ENCODE results near the gene KAT2A.

Gene KAT2A

DNA sequence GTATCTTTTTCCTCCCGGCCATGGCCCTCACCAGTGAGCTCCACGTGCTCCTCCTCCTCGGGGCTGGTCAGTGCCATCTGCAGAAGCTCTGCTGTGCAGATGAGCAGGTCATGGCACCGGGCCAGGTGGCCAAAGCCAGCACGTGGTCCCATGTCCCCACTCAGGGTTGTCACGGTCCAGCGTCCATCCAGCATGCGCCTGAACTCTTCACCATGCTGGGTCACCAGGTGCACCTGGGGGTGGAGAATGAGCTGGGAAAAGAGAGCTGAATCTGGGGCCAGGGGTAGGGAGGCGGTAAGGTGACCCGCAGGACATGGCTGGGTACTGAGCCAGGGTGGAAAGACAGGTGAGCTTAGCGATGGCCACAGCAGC is 9.9 kb downstream of the KAT2A start:
- H3K27ac Mint-ChIP-seq, result peak overlapping the region; percentile 59
- H3K27me3 Mint-ChIP-seq, result no peaks in the 10 kb centered on the region
- H3K9me3 Mint-ChIP-seq, result no peaks in the 10 kb centered on the region
- peaks cover 3% of the 10 kb centered on the region for H3K36me3 Mint-ChIP-seq
- H3K4me1 Mint-ChIP-seq, result peaks cover 54% of the 10 kb centered on the region
- peak overlapping the region; percentile 11 for H3K4me3 Mint-ChIP-seq

- no peaks in the 10 kb centered on the region for H3K9me3 Mint-ChIP-seq
- peaks cover 1% of the 10 kb centered on the region for H3K36me3 Mint-ChIP-seq
- peak overlapping the region; percentile 42 for H3K4me3 Mint-ChIP-seq
Observed at GRCh38 chr17:42110301-42111264, 10.6 kb downstream of the KAT2A start.

DNA sequence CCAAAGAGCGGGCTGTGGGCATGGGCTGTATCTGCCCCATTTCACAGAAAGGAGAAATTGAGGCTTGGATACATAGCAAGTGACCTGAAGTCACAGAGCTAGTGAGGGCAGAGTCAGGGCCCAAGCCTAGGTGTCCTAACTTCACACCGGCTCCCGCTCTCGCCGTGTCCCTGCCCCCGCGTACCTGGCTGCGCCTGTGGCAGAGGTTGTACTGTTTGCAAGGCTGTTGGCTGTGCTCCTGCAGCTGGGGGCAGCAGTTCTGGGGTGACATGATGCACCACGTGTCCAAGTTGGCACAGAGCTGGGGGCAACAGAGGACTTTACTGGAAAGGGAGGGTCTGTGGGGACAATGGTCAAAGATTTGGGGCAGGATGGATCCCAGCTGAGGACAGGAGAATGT is 12.1 kb downstream of the KAT2A start:
- no peak overlapping the region for H3K4me3 Mint-ChIP-seq

More at GRCh38 chr17:42110301-42111264, 10.6 kb downstream of the KAT2A start:
- Mint-ChIP-seq H3K27ac (peak overlapping the region; percentile 60), H3K4me1 (peaks cover 48% of the 10 kb centered on the region), H3K27me3 (no peaks in the 10 kb centered on the region)

DNA sequence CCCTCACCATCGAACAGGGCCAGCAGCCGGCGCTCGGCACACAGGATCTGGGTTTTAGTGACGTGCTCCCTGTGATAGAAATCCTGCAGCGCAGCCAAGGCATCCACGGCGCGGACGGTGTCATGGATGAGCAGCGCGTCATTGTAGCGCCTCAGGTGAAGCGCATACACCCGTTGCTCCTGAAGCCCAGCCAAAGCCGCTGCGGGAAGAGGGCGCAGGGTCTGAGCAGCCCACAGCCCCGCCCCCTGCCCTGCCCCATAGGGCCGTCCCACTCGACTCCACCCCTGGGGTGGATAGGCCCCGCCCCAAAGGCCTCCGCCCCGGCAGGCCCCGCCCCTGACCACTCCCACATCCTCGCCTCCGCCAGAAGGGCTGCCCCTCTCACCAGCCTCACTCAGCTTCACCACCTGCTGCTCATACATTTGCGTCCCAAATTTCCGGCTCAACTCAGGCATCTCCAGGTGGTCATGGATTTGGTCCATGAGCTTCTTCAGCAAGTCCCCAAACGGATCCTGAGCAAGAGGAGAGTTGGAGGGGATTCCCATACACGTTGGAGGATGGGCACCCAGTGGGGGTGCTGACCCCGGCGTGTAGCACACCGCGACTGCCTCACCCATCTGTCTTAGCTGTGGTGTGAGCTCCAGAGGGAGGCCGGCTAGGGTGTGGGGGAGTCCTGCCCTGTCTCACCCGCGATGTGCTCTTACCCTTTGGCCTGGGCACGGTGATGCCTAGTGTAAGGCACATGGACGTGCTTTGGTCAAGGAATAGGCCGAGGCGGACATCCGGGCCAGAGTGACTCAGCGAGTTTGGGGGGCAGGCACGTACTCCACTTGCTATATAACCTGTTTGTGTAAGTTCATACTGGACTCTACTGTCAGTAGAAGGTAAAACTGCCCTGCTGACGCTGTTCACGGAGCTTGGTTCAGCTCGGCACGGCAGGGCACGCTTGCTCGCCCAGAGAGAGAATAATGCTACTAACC is 13.3 kb downstream of the KAT2A start:
- H3K4me3 Mint-ChIP-seq, result peak overlapping the region; percentile 44
- peak overlapping the region; percentile 41 for H3K27ac Mint-ChIP-seq
- H3K36me3 Mint-ChIP-seq, result peaks cover 2% of the 10 kb centered on the region
- peaks cover 41% of the 10 kb centered on the region for H3K4me1 Mint-ChIP-seq
- H3K27me3 Mint-ChIP-seq, result no peaks in the 10 kb centered on the region
- no peaks in the 10 kb centered on the region for H3K9me3 Mint-ChIP-seq

More for the DNA sequence above, 12.1 kb downstream of the KAT2A start:
- Mint-ChIP-seq H3K4me1 (peaks cover 42% of the 10 kb centered on the region), H3K27ac (no peak overlapping the region), H3K36me3 (peaks cover 2% of the 10 kb centered on the region), H3K9me3 (no peaks in the 10 kb centered on the region), H3K27me3 (no peaks in the 10 kb centered on the region)

GRCh38 chr17:42107124-42107523 is 14.0 kb downstream of the KAT2A start:
- Mint-ChIP-seq H3K27ac (no peak overlapping the region), H3K36me3 (peaks cover 5% of the 10 kb centered on the region), H3K27me3 (no peaks in the 10 kb centered on the region), H3K4me3 (peak overlapping the region; percentile 42), H3K9me3 (no peaks in the 10 kb centered on the region), H3K4me1 (peaks cover 34% of the 10 kb centered on the region)

GRCh38 chr17:42106009-42106408 is 15.2 kb downstream of the KAT2A start:
- Mint-ChIP-seq H3K27ac (no peak overlapping the region), H3K9me3 (no peaks in the 10 kb centered on the region), H3K27me3 (no peaks in the 10 kb centered on the region), H3K4me3 (no peak overlapping the region), H3K4me1 (peaks cover 24% of the 10 kb centered on the region), H3K36me3 (peaks cover 5% of the 10 kb centered on the region)

- Mint-ChIP-seq H3K9me3 (no peaks in the 10 kb centered on the region), H3K27ac (no peak overlapping the region), H3K36me3 (peaks cover 5% of the 10 kb centered on the region), H3K4me3 (no peak overlapping the region), H3K4me1 (peaks cover 14% of the 10 kb centered on the region), H3K27me3 (no peaks in the 10 kb centered on the region)
Observed at GRCh38 chr17:42104264-42104663, 16.9 kb downstream of the KAT2A start.

- Mint-ChIP-seq H3K36me3 (peaks cover 5% of the 10 kb centered on the region), H3K4me1 (peaks cover 6% of the 10 kb centered on the region), H3K4me3 (no peak overlapping the region), H3K9me3 (no peaks in the 10 kb centered on the region), H3K27me3 (no peaks in the 10 kb centered on the region), H3K27ac (no peak overlapping the region)
Observed at GRCh38 chr17:42103221-42103954, 17.8 kb downstream of the KAT2A start.

GRCh38 chr17:42101513-42102292 is 19.5 kb downstream of the KAT2A start:
- H3K9me3 Mint-ChIP-seq, result no peaks in the 10 kb centered on the region
- H3K27me3 Mint-ChIP-seq, result peaks cover 3% of the 10 kb centered on the region
- no peak overlapping the region for H3K4me3 Mint-ChIP-seq
- H3K4me1 Mint-ChIP-seq, result peaks cover 8% of the 10 kb centered on the region
- H3K36me3 Mint-ChIP-seq, result peaks cover 5% of the 10 kb centered on the region
- no peak overlapping the region for H3K27ac Mint-ChIP-seq

DNA sequence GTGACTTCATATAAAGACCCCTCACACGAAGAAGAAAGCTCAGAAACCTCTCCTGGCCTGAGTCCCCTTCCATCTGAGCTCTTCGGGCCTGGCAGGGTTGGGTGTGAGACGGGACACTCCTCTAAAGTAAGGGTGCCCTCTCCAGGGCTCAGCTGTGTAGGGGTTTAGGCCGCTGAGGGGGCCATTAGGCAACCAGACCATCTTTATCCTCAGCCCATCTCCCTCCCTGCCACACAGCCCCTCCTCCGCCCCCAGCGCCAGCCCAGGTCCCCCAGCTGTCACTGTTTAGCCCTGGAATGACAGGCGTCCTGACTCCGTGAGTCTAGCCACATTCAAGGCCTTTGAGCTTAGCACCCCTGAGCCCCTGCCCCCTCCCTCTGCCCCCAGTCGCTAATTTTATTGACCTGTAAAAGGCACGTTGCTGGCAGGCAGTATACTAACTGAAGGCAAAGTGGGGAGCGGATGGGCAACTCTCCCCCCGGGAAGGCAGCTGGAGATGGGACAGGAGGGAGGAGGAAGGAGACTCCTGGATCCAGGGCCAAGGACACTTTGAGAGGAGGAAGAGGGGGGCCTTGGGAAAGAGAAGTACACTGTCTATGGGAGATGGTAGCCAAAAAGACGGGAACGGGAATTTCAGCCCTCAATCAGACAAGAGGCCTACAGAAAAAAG is 22.3 kb downstream of the KAT2A start:
- peaks cover 3% of the 10 kb centered on the region for H3K36me3 Mint-ChIP-seq
- H3K4me1 Mint-ChIP-seq, result peaks cover 8% of the 10 kb centered on the region
- H3K27me3 Mint-ChIP-seq, result peaks cover 7% of the 10 kb centered on the region
- no peaks in the 10 kb centered on the region for H3K9me3 Mint-ChIP-seq
- peak overlapping the region; percentile 39 for H3K4me3 Mint-ChIP-seq
- H3K27ac Mint-ChIP-seq, result no peak overlapping the region

DNA sequence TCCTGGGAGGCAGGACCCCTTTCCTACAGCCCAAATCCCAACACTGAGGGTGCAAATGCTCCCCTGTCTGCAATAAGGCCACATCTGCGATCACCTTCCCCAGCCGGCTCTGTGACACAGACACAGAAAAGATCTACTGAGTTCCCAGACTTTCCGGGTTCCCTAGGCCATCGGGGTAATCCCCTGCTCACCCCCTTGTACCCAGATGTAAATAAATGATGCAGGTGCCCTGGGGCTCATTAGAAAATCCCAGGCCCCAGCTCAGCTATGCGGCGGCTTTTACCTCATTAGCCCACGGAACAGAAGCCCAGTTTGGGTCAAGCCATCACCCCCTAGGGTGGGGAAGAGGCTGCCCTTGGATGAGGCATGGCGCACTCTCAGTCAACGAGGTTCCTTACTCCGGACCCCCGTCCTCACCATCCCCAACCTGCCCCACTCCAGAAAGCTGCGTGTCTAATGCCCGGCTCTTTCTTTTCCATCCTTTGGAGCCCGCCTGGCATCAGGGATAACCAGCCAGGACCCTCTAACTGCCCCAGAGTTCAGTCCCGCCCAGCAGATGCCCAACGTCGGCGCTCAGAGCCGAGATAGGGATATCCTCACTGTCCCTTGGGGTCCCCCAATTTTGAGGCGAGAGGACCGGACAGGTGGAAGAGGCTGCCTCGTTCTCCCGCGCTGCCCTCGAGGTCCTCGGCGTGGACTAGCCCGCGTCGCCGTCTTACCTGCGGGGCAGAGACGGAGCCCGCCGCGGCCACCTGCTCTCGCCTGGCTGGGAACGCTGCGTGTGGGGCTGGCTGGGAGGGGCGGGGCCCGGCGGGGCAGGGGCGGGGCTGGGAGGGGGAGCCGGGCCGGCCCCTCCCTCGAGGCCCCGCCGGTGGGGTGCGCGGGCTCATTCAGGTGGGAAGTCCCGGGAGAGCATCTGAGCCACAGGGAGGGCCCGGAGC is 23.2 kb downstream of the KAT2A start, which contains the start of gene ZNF385C:
ZNF385C (minus strand) TSS at position 783 of the 941 bp plus-strand sequence. CDS start 35,417 bp downstream, outside the sequence.
- H3K9me3 Mint-ChIP-seq, result no peaks in the 10 kb centered on the region
- H3K27me3 Mint-ChIP-seq, result peaks cover 7% of the 10 kb centered on the region
- H3K36me3 Mint-ChIP-seq, result peaks cover 3% of the 10 kb centered on the region
- H3K4me3 Mint-ChIP-seq, result peak within 1 kb of the TSS; percentile 73
- no peak within 1 kb of the TSS for H3K27ac Mint-ChIP-seq
- peaks cover 8% of the 10 kb centered on the region for H3K4me1 Mint-ChIP-seq

DNA sequence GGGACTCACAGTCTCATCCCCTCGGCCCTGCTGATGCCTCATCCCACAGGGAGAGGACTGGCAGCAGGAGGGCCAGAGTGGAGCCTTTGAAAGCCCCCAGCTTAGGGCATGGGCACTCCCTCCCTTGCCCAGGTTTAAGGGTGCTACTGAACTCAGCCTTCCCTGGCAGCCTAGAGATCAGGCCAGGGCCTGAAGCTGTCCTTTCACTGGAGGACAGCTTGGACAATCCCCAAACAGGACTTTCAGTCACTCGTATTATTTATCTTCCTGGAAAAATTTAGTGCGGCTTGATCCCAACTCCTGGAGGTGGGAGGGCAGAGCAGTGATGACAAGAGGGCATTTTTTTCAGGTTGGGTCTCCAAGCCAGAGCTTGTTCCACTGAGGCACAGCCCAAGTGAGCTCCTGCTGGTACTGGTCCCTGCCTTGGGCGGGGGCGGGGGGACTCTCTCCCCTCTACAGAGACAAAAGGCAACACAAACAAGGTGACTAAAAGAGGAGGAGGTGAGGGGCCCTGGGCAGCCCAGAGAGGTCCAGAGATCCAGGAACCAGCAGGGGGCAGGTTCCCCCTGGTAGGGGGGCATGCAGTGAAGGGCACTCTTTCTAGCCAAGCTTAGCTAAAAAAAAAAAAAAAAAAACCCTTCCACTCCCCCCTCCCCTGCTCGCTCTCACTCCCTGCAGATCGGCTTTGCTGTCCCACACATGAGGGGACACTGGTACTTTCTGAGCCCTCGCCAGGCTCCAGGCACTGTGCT is 24.6 kb downstream of the KAT2A start:
- H3K4me3 Mint-ChIP-seq, result no peak overlapping the region
- H3K27ac Mint-ChIP-seq, result no peak overlapping the region
- peaks cover 8% of the 10 kb centered on the region for H3K4me1 Mint-ChIP-seq
- H3K36me3 Mint-ChIP-seq, result no peaks in the 10 kb centered on the region
- H3K27me3 Mint-ChIP-seq, result peaks cover 7% of the 10 kb centered on the region
- H3K9me3 Mint-ChIP-seq, result no peaks in the 10 kb centered on the region
